PC-3 (cell line): ENCODE data around the gene SSTR5. TPM values are rescaled to one million over a fixed set of nuclear protein-coding genes. Genes with fewer than 3 reads are reported as not detected.

ENCODE experiments used
- ATAC-seq: fragments of 200-7000 bp; cut with Tn5 transposase; 2 replicates; pipeline ENCODE4 v1.9.1; 2020; ENCODE audit warnings: mild to moderate bottlenecking, moderate library complexity
- BruUV-seq: library from RNA; stranded (reverse); fragments of 400-500 nt; replicated peaks from 2 replicates; lab custom pipeline; 2021; lab: Mats Ljungman, UMichigan
- CTCF ChIA-PET: fragments of 300-600 bp; sonication (Branson Sonifier 250); formaldehyde crosslinking; loops from one replicate; lab custom pipeline; 2022; ENCODE audit warnings: antibody characterized with exemption; lab: Charles Lee
- POLR2A ChIA-PET: fragments of 300-600 bp; sonication (Branson Sonifier 250); formaldehyde crosslinking; loops from one replicate; lab custom pipeline; 2022; ENCODE audit warnings: antibody characterized with exemption; ENCODE audit not compliant: unreplicated experiment; lab: Charles Lee
- DNase-seq: peaks from one replicate; pipeline ENCODE4 v3.0.0-alpha.2; 2015
- H2AFZ ChIP-seq: fragments of 300-600 bp; sonication (generic); 2 replicates; pipeline ENCODE4 v1.6.0; 2016; ENCODE audit warnings: antibody characterized with exemption, low read length
- H3F3A ChIP-seq: fragments of 300-600 bp; sonication (generic); one replicate; pipeline ENCODE4 v1.6.0; 2017; ENCODE audit warnings: antibody characterized with exemption, low read length, control low read depth, mild to moderate bottlenecking; ENCODE audit not compliant: unreplicated experiment
- H3K27ac ChIP-seq: fragments of 300-600 bp; sonication (generic); 2 replicates; pipeline ENCODE4 v1.5.1; 2016; ENCODE audit warnings: mild to moderate bottlenecking, low read length
- H3K27me3 ChIP-seq: fragments of 300-600 bp; sonication (generic); 2 replicates; pipeline ENCODE4 v1.6.1; 2016; ENCODE audit warnings: low read length, mixed read lengths
- H3K36me3 ChIP-seq: fragments of 300-600 bp; sonication (generic); 2 replicates; pipeline ENCODE4 v1.6.1; 2016; ENCODE audit warnings: low read depth, mixed run types, low read length, mixed read lengths
- H3K4me1 ChIP-seq: fragments of 300-600 bp; sonication (generic); 2 replicates; pipeline ENCODE4 v1.5.1; 2016; ENCODE audit warnings: low read length; ENCODE audit not compliant: insufficient read depth
- H3K4me2 ChIP-seq: fragments of 300-600 bp; sonication (generic); 2 replicates; pipeline ENCODE4 v1.6.0; 2016; ENCODE audit warnings: low read length
- H3K4me3 ChIP-seq: fragments of 300-600 bp; sonication (generic); 2 replicates; pipeline ENCODE4 v1.5.1; 2016; ENCODE audit warnings: mild to moderate bottlenecking, low read length, mixed read lengths
- H3K79me2 ChIP-seq: fragments of 300-600 bp; sonication (generic); 2 replicates; pipeline ENCODE4 v1.6.1; 2017; ENCODE audit warnings: low read length, mixed read lengths
- H3K9ac ChIP-seq: fragments of 300-600 bp; sonication (generic); 2 replicates; pipeline ENCODE4 v1.6.0; 2016; ENCODE audit warnings: mild to moderate bottlenecking, low read length
- H3K9me2 ChIP-seq: fragments of 300-600 bp; sonication (generic); replicated peaks from 2 replicates; pipeline ENCODE4 v1.6.1; 2016; ENCODE audit warnings: mixed run types, low read length, mixed read lengths
- H3K9me3 ChIP-seq: fragments of 300-600 bp; sonication (generic); 2 replicates; pipeline ENCODE4 v1.6.1; 2016; ENCODE audit warnings: low read length, mixed read lengths
- H4K20me1 ChIP-seq: fragments of 300-600 bp; sonication (generic); 2 replicates; pipeline ENCODE4 v1.6.1; 2016; ENCODE audit warnings: low read length, mixed read lengths
- CTCF ChIP-seq: fragments of 300-600 bp; sonication (generic); conservative IDR thresholded peaks from 2 replicates; pipeline ENCODE4 v1.5.1; 2017; ENCODE audit warnings: antibody characterized with exemption, low read depth, mild to moderate bottlenecking, low read length
- EZH2 ChIP-seq: fragments of 300-600 bp; sonication (generic); IDR thresholded peaks from one replicate; pipeline ENCODE4 v1.6.1; 2017; ENCODE audit warnings: antibody characterized with exemption, mild to moderate bottlenecking, low read length; ENCODE audit not compliant: unreplicated experiment
- EZH2phosphoT487 ChIP-seq: fragments of 300-600 bp; sonication (generic); IDR thresholded peaks from 2 replicates; pipeline ENCODE4 v1.6.1; 2018; ENCODE audit warnings: mild to moderate bottlenecking, antibody characterized with exemption, low read length, borderline replicate concordance
- intact Hi-C: fragments of 100-400 bp; cut with micrococcal nuclease; formaldehyde crosslinking; loops from 2 replicates; pipeline ENCODE4 v1.9.0; 2023
- total RNA-seq: library from RNA; depleted of rRNA; stranded (reverse); fragments of >200 nt; gene quantifications from 2 replicates; pipeline ENCODE4 v1.2.3, GENCODE V29; 2014

SSTR5 gene
- total RNA-seq, 1 experiment from 2014 or later = 0.51 TPM

- no peaks in the 10 kb centered on the region for H3K4me1 ChIP-seq
- ChIA-PET POLR2A (no interaction called here), CTCF (no interaction called here)
- H3K9ac ChIP-seq = no peak overlapping the region
- H3K9me2 ChIP-seq = no peaks in the 10 kb centered on the region
- no peak overlapping the region for H2AFZ ChIP-seq
- no peaks in the 10 kb centered on the region for H3K9me3 ChIP-seq
- H3K4me2 ChIP-seq = no peak overlapping the region
- H3K27ac ChIP-seq = no peak overlapping the region
- TF ChIP-seq EZH2 (no peak), CTCF (no peak), EZH2phosphoT487 (no peak)
- no peak for DNase-seq
- no peak overlapping the region for H3K4me3 ChIP-seq
- no peaks in the 10 kb centered on the region for H3K79me2 ChIP-seq
- BruUV-seq = no TSS peak
- intact Hi-C loops = no loop called here
- H3K36me3 ChIP-seq = no peaks in the 10 kb centered on the region
- ATAC-seq = no peak
- H3K27me3 ChIP-seq = no peaks in the 10 kb centered on the region
- H3F3A ChIP-seq = no peaks in the 10 kb centered on the region
- H4K20me1 ChIP-seq = no peaks in the 10 kb centered on the region
Observed at GRCh38 chr16:1124795-1125194, 52.2 kb downstream of the SSTR5 start.

- intact Hi-C loops = no loop called here
- peak; percentile 32 for DNase-seq
- Histone ChIP-seq H3K9me2 (no peaks in the 10 kb centered on the region), H4K20me1 (no peaks in the 10 kb centered on the region), H3K79me2 (no peaks in the 10 kb centered on the region), H3K36me3 (no peaks in the 10 kb centered on the region), H3K4me1 (no peaks in the 10 kb centered on the region), H3K27ac (no peak overlapping the region), H3K9me3 (no peaks in the 10 kb centered on the region), H3K9ac (no peak overlapping the region), H3K4me2 (no peak overlapping the region), H3K27me3 (no peaks in the 10 kb centered on the region), H3F3A (no peaks in the 10 kb centered on the region), H2AFZ (no peak overlapping the region), H3K4me3 (no peak overlapping the region)
- ChIA-PET POLR2A (no interaction called here), CTCF (no interaction called here)
- BruUV-seq = no TSS peak
- peak; percentile 78 for ATAC-seq
- TF ChIP-seq EZH2phosphoT487 = no peak
- no peak for TF ChIP-seq CTCF
- TF ChIP-seq EZH2 = no peak
Observed at GRCh38 chr16:1125471-1125870, 52.9 kb downstream of the SSTR5 start.

- TF ChIP-seq EZH2 (no peak), EZH2phosphoT487 (no peak), CTCF (no peak)
- H3K4me3 ChIP-seq = no peak overlapping the region
- ChIA-PET CTCF (no interaction called here), POLR2A (no interaction called here)
- no peak overlapping the region for H3K27ac ChIP-seq
- no TSS peak for BruUV-seq
- ATAC-seq = no peak
- no peaks in the 10 kb centered on the region for H3K9me3 ChIP-seq
- no peaks in the 10 kb centered on the region for H3F3A ChIP-seq
- no peak overlapping the region for H3K9ac ChIP-seq
- DNase-seq = no peak
- H4K20me1 ChIP-seq = no peaks in the 10 kb centered on the region
- no peaks in the 10 kb centered on the region for H3K27me3 ChIP-seq
- no peak overlapping the region for H2AFZ ChIP-seq
- H3K4me2 ChIP-seq = no peak overlapping the region
- intact Hi-C loops = no loop called here
- H3K36me3 ChIP-seq = no peaks in the 10 kb centered on the region
- no peaks in the 10 kb centered on the region for H3K4me1 ChIP-seq
- no peaks in the 10 kb centered on the region for H3K79me2 ChIP-seq
- H3K9me2 ChIP-seq = no peaks in the 10 kb centered on the region
Observed at GRCh38 chr16:1126044-1126443, 53.5 kb downstream of the SSTR5 start.
